Activated CD4-positive, alpha-beta memory T cell treated with anti-CD3 and anti-CD28 coated beads, Interleukin-2, amount 10 ng/mL, durations not matched to agents 7 days and 5 days (primary cell): ENCODE results near the gene KLHDC8A. TPM values are rescaled to one million over a fixed set of nuclear protein-coding genes. Genes with fewer than 3 reads are reported as not detected.
"Not testable (repeated sequence)": the region's sequence is repeated elsewhere in the genome, so short reads cannot be mapped to it uniquely, and the experiment has no call there.

Source experiments
- CTCF ChIA-PET: fragments of 350-600 bp; sonication (Branson Sonifier 250); formaldehyde crosslinking; loops from one replicate; lab custom pipeline; 2021; ENCODE audit warnings: antibody characterized with exemption, inconsistent platforms; lab: Charles Lee
- POLR2A ChIA-PET: fragments of 350-600 bp; sonication (Branson Sonifier 250); formaldehyde crosslinking; loops from one replicate; lab custom pipeline; 2021; ENCODE audit warnings: antibody characterized with exemption; lab: Charles Lee
- DNase-seq: peaks from one replicate; pipeline ENCODE4 v3.0.0-alpha.2; 2020
- H3K27ac Mint-ChIP-seq: one replicate; pipeline ENCODE4 v1.8.0; 2021; ENCODE audit warnings: mild to moderate bottlenecking, mixed read lengths
- H3K27me3 Mint-ChIP-seq: one replicate; pipeline ENCODE4 v1.8.0; 2021; ENCODE audit warnings: mixed read lengths
- H3K36me3 Mint-ChIP-seq: one replicate; pipeline ENCODE4 v1.8.0; 2021; ENCODE audit warnings: low read depth, mixed read lengths
- H3K4me1 Mint-ChIP-seq: one replicate; pipeline ENCODE4 v1.8.0; 2021; ENCODE audit warnings: mixed read lengths
- H3K4me3 Mint-ChIP-seq: one replicate; pipeline ENCODE4 v1.8.0; 2021; ENCODE audit warnings: mild to moderate bottlenecking, mixed read lengths
- H3K9me3 Mint-ChIP-seq: one replicate; pipeline ENCODE4 v1.8.0; 2021; ENCODE audit warnings: mixed read lengths
- total RNA-seq, 2 experiments: library from RNA; stranded (reverse); gene quantifications; one replicate each; pipeline ENCODE4 v1.2.3, GENCODE V29; 2021

The KLHDC8A gene
- total RNA-seq, 2 experiments from 2014 or later: not detected

DNA sequence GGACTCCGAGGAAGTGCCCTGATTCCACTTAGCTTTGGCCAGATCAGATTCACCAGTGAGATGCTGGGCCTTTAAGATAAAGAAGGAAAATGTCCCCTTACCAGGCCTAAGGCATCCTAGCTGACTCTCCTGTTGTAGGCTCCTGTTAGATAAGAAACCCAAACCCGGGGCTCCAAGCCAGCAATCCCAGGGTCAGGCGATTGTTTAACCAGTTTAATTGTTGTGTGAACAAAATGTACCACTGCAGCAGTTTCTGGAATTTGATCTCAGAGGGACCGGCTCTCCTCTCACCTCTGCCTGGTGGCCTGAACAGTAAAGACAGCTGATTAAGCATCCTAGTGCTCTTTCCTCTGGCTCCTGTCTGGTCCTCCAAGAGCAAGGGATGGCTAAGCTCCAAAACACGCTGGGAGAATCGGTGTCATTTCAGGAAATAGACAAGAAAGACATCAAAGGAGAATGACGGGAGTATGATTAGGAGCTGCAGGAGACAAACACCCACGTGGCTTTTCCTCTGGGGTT lies 9.3 kb upstream of the KLHDC8A start:
- POLR2A ChIA-PET: no interaction called here
- H3K4me3 Mint-ChIP-seq: no peak overlapping the region
- H3K4me1 Mint-ChIP-seq: no peaks in the 10 kb centered on the region
- no peaks in the 10 kb centered on the region for H3K9me3 Mint-ChIP-seq
- H3K27ac Mint-ChIP-seq: no peak overlapping the region
- CTCF ChIA-PET: interaction anchor here (0.7 to 2.4 kb wide), 2 partner anchors 12 to 40 kb away, joined by 3 to 8 read pairs; no protein-coding TSS in a partner anchor
- no peaks in the 10 kb centered on the region for H3K36me3 Mint-ChIP-seq
- peaks cover 23% of the 10 kb centered on the region for H3K27me3 Mint-ChIP-seq
- DNase-seq: no peak

DNA sequence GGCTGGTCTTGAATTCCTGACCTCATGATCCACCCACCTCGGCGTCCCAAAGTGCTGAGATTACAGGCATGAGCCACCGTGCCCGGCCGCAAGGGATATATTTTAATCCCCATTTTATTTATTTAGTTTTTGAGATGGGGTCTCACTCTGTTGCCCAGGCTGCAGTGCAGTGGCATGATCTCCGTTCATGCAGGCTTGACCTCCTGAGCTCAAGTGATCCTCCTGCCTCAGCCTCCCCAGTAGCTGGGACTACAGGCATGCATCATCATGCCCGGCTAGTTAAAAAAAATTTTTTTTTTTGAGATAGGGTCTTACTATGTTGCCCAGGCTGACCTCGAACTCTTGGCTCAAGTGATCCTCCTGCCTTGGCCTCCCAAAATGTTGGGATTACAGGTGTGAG lies 8.4 kb upstream of the KLHDC8A start:
- POLR2A ChIA-PET, H3K27ac Mint-ChIP-seq, H3K4me1 Mint-ChIP-seq, DNase-seq, H3K9me3 Mint-ChIP-seq, H3K36me3 Mint-ChIP-seq, H3K4me3 Mint-ChIP-seq: not testable (repeated sequence)
- CTCF ChIA-PET: interaction anchor here (0.7 kb wide), 1 partner anchor 120 kb away, joined by 3 read pairs; no protein-coding TSS in a partner anchor
- peaks cover 31% of the 10 kb centered on the region for H3K27me3 Mint-ChIP-seq

DNA sequence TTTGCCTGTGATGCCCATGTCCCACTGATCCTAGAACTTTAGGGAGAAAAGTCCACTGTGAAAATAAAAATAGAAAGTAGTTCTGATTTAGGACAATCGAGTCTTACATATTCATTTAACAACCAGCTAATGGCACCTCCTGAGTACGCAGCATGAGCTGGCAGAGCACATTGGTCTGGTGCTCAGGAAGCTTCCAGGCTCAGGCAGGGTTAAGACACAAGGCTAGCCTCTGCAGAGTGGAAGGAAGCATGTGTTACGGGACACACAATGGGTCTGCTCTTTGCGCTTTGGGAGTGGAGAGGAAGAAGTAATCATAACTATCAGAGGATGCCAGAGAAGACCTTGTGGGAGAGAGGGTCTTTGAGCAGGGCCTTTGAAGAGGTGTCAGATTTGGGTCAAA lies 4.2 kb upstream of the KLHDC8A start:
- H3K27ac Mint-ChIP-seq: no peak overlapping the region
- CTCF ChIA-PET: no interaction called here
- no peaks in the 10 kb centered on the region for H3K36me3 Mint-ChIP-seq
- H3K4me3 Mint-ChIP-seq: no peak overlapping the region
- peaks cover 50% of the 10 kb centered on the region for H3K27me3 Mint-ChIP-seq
- no peaks in the 10 kb centered on the region for H3K9me3 Mint-ChIP-seq
- POLR2A ChIA-PET: no interaction called here
- no peaks in the 10 kb centered on the region for H3K4me1 Mint-ChIP-seq
- no peak for DNase-seq

DNA sequence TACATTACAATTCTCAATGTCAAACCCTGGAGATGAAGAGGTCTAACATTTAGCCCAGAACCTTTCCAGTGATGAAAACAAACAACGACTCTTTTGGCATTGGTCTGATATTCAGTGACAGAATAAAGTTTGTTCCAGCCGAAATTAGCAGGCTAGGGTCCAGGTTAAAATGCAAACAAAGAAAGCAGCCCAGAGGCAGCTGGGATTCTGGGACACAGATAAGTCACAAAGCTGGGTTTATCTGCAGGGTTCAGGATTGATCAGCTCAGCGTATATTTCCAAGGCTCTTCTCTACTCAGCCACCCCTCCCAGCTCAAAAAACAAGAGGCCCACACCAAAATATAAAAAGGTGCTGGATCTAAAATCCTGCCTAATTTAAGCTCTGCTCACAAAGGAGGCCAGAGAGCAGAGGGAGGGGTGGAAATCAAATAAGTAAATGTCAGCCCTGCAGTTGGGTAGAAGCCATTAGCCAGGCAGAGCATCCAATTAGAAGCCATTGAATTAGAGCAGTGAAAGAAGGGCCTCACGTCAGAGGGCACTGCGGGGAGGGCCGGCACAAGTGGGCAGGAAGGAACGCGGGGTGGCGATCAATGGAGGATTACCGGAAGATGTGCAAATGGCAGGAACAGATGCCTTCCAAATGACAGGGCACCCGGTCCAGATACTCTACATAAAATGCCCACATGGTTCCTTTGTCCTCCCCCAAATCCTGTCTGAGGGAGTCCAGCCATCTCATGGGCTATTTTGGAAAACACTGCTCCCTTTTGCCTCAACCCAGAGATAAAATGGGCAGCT lies 3.2 kb upstream of the KLHDC8A start:
- H3K9me3 Mint-ChIP-seq: no peaks in the 10 kb centered on the region
- ChIA-PET CTCF (no interaction called here), POLR2A (no interaction called here)
- no peaks in the 10 kb centered on the region for H3K36me3 Mint-ChIP-seq
- no peak overlapping the region for H3K4me3 Mint-ChIP-seq
- DNase-seq: no peak
- peaks cover 47% of the 10 kb centered on the region for H3K27me3 Mint-ChIP-seq
- no peak overlapping the region for H3K27ac Mint-ChIP-seq
- H3K4me1 Mint-ChIP-seq: no peaks in the 10 kb centered on the region

DNA sequence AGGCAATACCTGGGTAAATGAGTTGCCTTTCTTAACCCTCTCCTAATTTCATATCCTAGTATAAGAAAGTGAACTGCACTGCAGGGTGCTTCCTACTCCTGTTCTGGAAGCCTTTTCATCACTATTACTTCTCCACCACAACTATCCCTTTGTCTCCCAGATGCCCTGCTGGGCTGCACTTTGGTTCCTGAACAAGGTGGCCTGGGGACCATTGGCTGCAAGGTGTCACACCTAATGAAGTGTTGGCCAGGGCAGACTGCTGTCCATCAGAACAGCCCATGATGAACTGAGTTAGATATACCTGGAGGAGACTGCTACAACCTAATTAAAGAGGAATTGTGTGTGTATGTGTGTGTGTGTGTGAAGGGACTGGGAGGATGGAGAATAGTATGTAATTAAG lies 1.9 kb upstream of the KLHDC8A start:
- ChIA-PET CTCF (no interaction called here), POLR2A (no interaction called here)
- Mint-ChIP-seq H3K4me1 (no peaks in the 10 kb centered on the region), H3K27me3 (peaks cover 47% of the 10 kb centered on the region), H3K36me3 (no peaks in the 10 kb centered on the region), H3K4me3 (no peak overlapping the region), H3K27ac (no peak overlapping the region), H3K9me3 (no peaks in the 10 kb centered on the region)
- no peak for DNase-seq

- Mint-ChIP-seq H3K27ac (no peak overlapping the region), H3K9me3 (no peaks in the 10 kb centered on the region), H3K27me3 (peaks cover 44% of the 10 kb centered on the region), H3K4me1 (no peaks in the 10 kb centered on the region), H3K4me3 (no peak overlapping the region), H3K36me3 (no peaks in the 10 kb centered on the region)
- ChIA-PET POLR2A (no interaction called here), CTCF (interaction anchor here (1.0 to 1.1 kb wide), 2 partner anchors 84 to 167 kb away, joined by 3 to 4 read pairs; no protein-coding TSS in a partner anchor)
- no peak for DNase-seq
Observed at GRCh38 chr1:205357567-205357966, 845 bp upstream of the KLHDC8A start.

DNA sequence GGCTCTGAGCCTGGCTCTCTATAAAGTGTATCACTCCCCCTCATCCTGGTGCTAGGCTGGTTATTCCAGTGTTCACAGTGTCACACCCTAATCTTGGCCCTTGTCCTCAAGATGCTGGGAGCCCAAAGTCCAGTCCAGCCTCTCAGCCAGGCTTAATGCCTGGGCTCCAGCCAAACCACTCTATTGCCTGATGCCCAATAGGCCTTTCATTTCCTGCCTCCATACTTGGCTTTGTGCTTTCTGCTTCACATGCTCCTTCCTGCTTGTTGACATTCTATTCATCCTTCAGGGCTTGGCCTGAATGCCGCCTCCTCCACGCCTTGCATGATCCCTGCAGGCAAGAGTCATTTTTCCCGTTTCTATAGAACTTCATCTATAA lies 1.7 kb downstream of the KLHDC8A start:
- no peaks in the 10 kb centered on the region for H3K4me1 Mint-ChIP-seq
- peaks cover 26% of the 10 kb centered on the region for H3K27me3 Mint-ChIP-seq
- ChIA-PET POLR2A (interaction anchor here (1.0 kb wide), 1 partner anchor 130 kb away, joined by 5 read pairs; no protein-coding TSS in a partner anchor), CTCF (interaction anchor here (1.2 to 5.1 kb wide), 11 partner anchors 9 to 169 kb away, joined by 3 to 98 read pairs (median 7); no protein-coding TSS in a partner anchor)
- no peaks in the 10 kb centered on the region for H3K9me3 Mint-ChIP-seq
- H3K27ac Mint-ChIP-seq: no peak overlapping the region
- no peak overlapping the region for H3K4me3 Mint-ChIP-seq
- no peaks in the 10 kb centered on the region for H3K36me3 Mint-ChIP-seq
- no peak for DNase-seq

DNA sequence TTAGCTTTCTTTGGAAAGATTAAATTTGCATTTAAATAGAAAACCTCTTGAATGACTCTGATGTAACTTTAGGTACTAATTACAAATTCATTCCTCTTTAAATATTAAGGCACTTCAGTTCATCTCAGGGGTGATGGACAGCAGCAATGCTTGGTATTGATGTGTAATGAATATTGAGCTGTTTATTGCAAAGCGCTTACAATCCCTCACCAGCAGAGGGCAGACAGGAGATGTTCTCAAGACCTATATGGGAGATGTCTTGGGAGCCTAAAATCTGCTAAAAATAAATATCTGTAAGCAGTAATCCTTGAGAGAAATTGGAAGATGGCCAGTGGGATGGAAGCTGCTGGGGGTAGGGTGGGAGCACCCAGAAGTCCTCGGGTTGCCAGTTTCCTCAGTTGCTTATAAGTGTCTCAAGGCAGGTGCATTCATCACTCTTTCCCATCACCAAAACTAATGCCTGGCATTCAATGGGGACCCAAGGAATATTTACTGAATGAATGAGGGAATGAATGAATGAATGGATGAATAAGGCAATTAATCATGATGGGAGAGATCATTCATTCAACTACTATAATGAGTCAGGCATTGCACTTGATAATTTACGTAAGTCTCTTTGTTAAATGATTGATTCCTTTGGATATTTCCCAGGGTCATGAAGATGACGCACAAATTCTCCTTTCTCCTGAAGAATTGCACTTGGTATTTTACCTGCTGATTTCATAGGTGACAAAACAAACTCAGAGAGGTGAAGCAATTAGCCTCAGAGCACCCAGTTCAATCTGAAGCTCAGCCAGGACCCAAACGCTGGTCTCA lies 2.3 kb downstream of the KLHDC8A start:
- ChIA-PET POLR2A (interaction anchor here (1.0 to 1.4 kb wide), 3 partner anchors 8 to 131 kb away, joined by 3 to 5 read pairs (median 3); no protein-coding TSS in a partner anchor), CTCF (interaction anchor here (0.5 to 5.1 kb wide), 44 partner anchors 8 to 1568 kb away, joined by 3 to 98 read pairs (median 4); partner anchors contain the start of gene NUAK2)
- Mint-ChIP-seq H3K9me3 (no peaks in the 10 kb centered on the region), H3K4me3 (no peak overlapping the region), H3K27ac (no peak overlapping the region), H3K27me3 (peaks cover 22% of the 10 kb centered on the region), H3K4me1 (no peaks in the 10 kb centered on the region), H3K36me3 (no peaks in the 10 kb centered on the region)
- peak; percentile 67 for DNase-seq

DNA sequence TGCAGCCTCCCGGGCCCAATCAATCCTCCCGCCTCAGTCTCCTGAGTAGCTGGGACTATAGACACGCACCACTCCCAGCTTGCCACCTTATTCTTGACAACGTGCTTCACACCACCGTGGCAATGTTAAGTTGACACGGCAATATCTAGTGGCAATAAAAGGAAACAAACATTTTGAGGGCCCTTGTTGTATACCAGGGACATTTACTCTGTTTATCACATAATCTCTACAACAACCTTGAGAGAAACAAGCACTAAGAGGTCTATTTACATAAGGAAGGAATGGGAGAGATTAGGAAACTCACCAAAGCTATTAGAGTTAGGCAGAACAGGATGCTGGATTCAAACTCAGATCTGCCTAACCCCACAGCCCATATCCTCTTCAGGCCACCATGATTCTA lies 3.1 kb downstream of the KLHDC8A start:
- no peak for DNase-seq
- no peak overlapping the region for H3K4me3 Mint-ChIP-seq
- CTCF ChIA-PET: interaction anchor here (0.7 to 5.1 kb wide), 44 partner anchors 7 to 322 kb away, joined by 3 to 98 read pairs (median 4); partner anchors contain the start of gene NUAK2
- no peaks in the 10 kb centered on the region for H3K36me3 Mint-ChIP-seq
- H3K9me3 Mint-ChIP-seq: no peaks in the 10 kb centered on the region
- no peaks in the 10 kb centered on the region for H3K4me1 Mint-ChIP-seq
- H3K27ac Mint-ChIP-seq: no peak overlapping the region
- H3K27me3 Mint-ChIP-seq: peaks cover 22% of the 10 kb centered on the region
- POLR2A ChIA-PET: interaction anchor here (1.2 to 1.4 kb wide), 2 partner anchors 9 to 80 kb away, joined by 3 read pairs; no protein-coding TSS in a partner anchor

DNA sequence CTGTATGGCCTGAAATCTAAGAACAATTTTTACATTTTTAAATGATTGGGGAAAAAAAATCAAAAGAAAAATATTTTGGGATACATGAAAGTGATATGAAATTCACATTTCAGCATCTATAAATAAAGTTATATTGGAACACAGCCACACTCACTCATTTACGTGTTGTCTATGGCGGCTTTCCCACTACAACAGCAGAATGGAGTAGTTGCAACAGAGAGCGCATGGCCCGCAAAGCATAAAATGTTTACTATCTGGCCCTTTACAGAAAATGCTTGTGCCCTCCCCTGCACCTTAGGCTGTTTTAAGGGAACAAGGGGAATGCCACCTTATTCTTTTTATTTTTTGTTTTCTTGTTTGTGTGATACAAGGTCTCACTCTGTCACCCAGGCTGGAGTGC lies 3.5 kb downstream of the KLHDC8A start:
- no peak overlapping the region for H3K27ac Mint-ChIP-seq
- no peaks in the 10 kb centered on the region for H3K4me1 Mint-ChIP-seq

DNA sequence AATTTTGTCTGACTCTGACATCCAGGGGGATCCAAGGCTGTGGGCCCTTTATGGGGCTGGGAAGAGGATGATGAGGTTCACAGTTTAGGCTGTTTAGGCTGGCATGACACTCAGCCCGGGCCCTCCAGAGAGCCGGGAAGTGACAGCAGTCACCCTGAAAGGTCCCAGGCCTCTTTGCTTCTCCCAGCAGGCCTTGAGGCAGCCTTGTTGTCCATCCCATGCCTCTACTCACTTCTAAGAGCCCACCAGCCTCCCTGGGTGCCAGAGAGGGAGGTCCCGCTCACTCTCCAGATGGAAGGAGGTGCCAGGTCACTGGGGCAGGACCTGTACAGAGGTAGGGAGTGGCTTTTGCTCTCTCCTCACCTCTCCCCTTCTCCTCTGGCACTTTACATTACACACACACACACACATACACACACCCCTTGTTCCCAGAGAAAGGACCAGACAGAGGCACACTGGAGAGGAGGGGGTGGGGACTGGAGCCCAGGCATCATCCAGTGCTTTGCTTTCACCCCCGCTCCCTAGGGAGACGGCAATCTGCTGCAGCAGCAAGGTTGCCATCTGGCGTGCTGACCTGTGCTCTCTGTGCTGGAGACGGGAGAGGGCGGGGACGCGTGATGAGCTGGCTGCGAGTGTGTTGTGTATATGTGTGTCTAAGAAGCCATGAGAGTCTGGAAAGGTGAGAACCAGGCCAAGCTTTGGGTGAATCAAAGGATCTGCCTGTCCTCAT lies 4.6 kb downstream of the KLHDC8A start:
- no peak overlapping the region for H3K27ac Mint-ChIP-seq
- no peaks in the 10 kb centered on the region for H3K9me3 Mint-ChIP-seq
- H3K27me3 Mint-ChIP-seq: peaks cover 20% of the 10 kb centered on the region
- H3K4me1 Mint-ChIP-seq: no peaks in the 10 kb centered on the region
- no peak for DNase-seq
- CTCF ChIA-PET: interaction anchor here (0.6 to 5.1 kb wide), 3 partner anchors 79 to 172 kb away, joined by 3 to 98 read pairs (median 64); no protein-coding TSS in a partner anchor
- POLR2A ChIA-PET: no interaction called here
- H3K36me3 Mint-ChIP-seq: no peaks in the 10 kb centered on the region
- no peak overlapping the region for H3K4me3 Mint-ChIP-seq

More for the DNA sequence above, 3.5 kb downstream of the KLHDC8A start:
- H3K9me3 Mint-ChIP-seq: no peaks in the 10 kb centered on the region
- DNase-seq: no peak
- ChIA-PET CTCF (interaction anchor here (0.7 to 5.1 kb wide), 11 partner anchors 14 to 171 kb away, joined by 3 to 98 read pairs (median 7); no protein-coding TSS in a partner anchor), POLR2A (interaction anchor here (1.2 to 1.4 kb wide), 2 partner anchors 10 to 80 kb away, joined by 3 read pairs; no protein-coding TSS in a partner anchor)
- H3K36me3 Mint-ChIP-seq: no peaks in the 10 kb centered on the region
- H3K27me3 Mint-ChIP-seq: peaks cover 23% of the 10 kb centered on the region
- no peak overlapping the region for H3K4me3 Mint-ChIP-seq

GRCh38 chr1:205350691-205351141 lies 6.0 kb downstream of the KLHDC8A start:
- Mint-ChIP-seq H3K9me3 (no peaks in the 10 kb centered on the region), H3K27ac (no peak overlapping the region), H3K27me3 (peaks cover 32% of the 10 kb centered on the region), H3K36me3 (no peaks in the 10 kb centered on the region), H3K4me1 (no peaks in the 10 kb centered on the region), H3K4me3 (no peak overlapping the region)
- CTCF ChIA-PET: interaction anchor here (0.8 to 3.0 kb wide), 5 partner anchors 14 to 289 kb away, joined by 3 to 10 read pairs (median 3); no protein-coding TSS in a partner anchor
- POLR2A ChIA-PET: no interaction called here
- no peak for DNase-seq
